ENCODE data around the gene NEK7.

GRCh38 chr1:198107091-198107501, 49.7 kb upstream of the NEK7 start:
- no peak for TF ChIP-seq CTCF (IDR thresholded peaks at IDR 0.05)
- no peak for TF ChIP-seq POLR2AphosphoS5 (IDR thresholded peaks at IDR 0.05)
- no peak for TF ChIP-seq EP300 (IDR thresholded peaks at IDR 0.05)

All from upper lobe of left lung (tissue), 4 donors.